K562 (cell line): ENCODE data around the gene S100P. TPM values are rescaled to one million over a fixed set of nuclear protein-coding genes. Genes with fewer than 3 reads are reported as not detected.
A peak's percentile ranks its signal among the peaks of the same experiment; 100 is the strongest.

Source experiments
- KHSRP ChIP-seq: fragments of 450-650 bp; IDR thresholded peaks from 2 replicates; pipeline ENCODE4 v1.6.1; 2017
- MAFK ChIP-seq: IDR thresholded peaks from 2 replicates; pipeline ENCODE4 v1.6.1; 2011; ENCODE audit warnings: low read length, improper control_type of control experiment
- PCBP2 ChIP-seq: fragments of 200-400 bp; formaldehyde crosslinking; IDR thresholded peaks from 2 replicates; pipeline ENCODE4 v1.6.1; 2018; ENCODE audit warnings: low read length, low read depth, mild to moderate bottlenecking, moderate library complexity; ENCODE audit not compliant: poor library complexity, severe bottlenecking
- RREB1 ChIP-seq: fragments of 250-450 bp; sonication (Bioruptor Pico); IDR thresholded peaks from 2 replicates; pipeline ENCODE4 v1.4.0; 2020
- ZBTB40 ChIP-seq, 2 experiments: fragments of 450-650 bp in 1 of 2; sonication (generic) in 1 of 2; formaldehyde crosslinking in 1 of 2; IDR thresholded peaks; 2 replicates each; pipeline versions ENCODE4 v1.7.1 to v1.9.0; 2016 to 2022; ENCODE audit warnings: inconsistent platforms in 1 of 2, mild to moderate bottlenecking in 1 of 2, missing genetic modification reagents in 1 of 2
- ZNF311 ChIP-seq: fragments of 250-450 bp; sonication (Bioruptor Pico); IDR thresholded peaks from 2 replicates; pipeline ENCODE4 v1.4.0; 2020; ENCODE audit warnings: mild to moderate bottlenecking, moderate library complexity
- ZNF449 ChIP-seq: fragments of 250-450 bp; sonication (Bioruptor Pico); IDR thresholded peaks from 2 replicates; pipeline ENCODE4 v1.8.0; 2022; ENCODE audit warnings: moderate library complexity, mild to moderate bottlenecking, inconsistent platforms
- ZNF644 ChIP-seq: fragments of 200-800 bp; sonication (Bioruptor generic); IDR thresholded peaks from 2 replicates; pipeline ENCODE4 v1.6.1; 2016; ENCODE audit warnings: low read depth, missing genetic modification characterization, missing compliant biosample characterization
- ZNF696 ChIP-seq: fragments of 250-450 bp; sonication (Bioruptor Pico); conservative IDR thresholded peaks from 2 replicates; pipeline ENCODE4 v1.4.0; 2020; ENCODE audit warnings: mild to moderate bottlenecking, moderate library complexity
- polyA plus RNA-seq, 8 experiments: library from polyadenylated mRNA; depleted of rRNA in 4 of 8; stranded (reverse) in 5 of 8; unstranded in 3 of 8; fragments of >200 nt; fragmentation: Nextera tagmentation in 2 of 8; fragmentation: Illumina TruSeq in 1 of 8; extraction: Ambion mirVana in 2 of 8; extraction: Trizol in 1 of 8; gene quantifications; 2 replicates each; pipeline versions ENCODE4 v1.2.1 to v1.2.3, GENCODE V29; 2011 to 2014; ENCODE audit warnings: inconsistent platforms in 1 of 8, missing spikeins in 1 of 8
- total RNA-seq, 7 experiments: library from RNA; depleted of rRNA in 6 of 7; stranded (reverse); fragments of >200 nt in 6 of 7; fragmentation: Illumina TruSeq in 2 of 7; extraction: Trizol in 2 of 7; gene quantifications; 2 replicates each; pipeline versions ENCODE4 v1.2.1 to v1.2.3, GENCODE V29; 2011 to 2021; ENCODE audit warnings: low replicate concordance in 1 of 7

Gene S100P
- total and polyA plus RNA-seq, 9 of the 15 experiments (the other 6 are each of a cell fraction or from before 2014, with no cell fraction given), result 4.1 to 23.8 (median 7.5) TPM

- TF ChIP-seq RREB1 (CRISPR knock-in tag) (no peak), MAFK (no peak), ZNF696 (CRISPR knock-in tag) (no peak), ZNF311 (CRISPR knock-in tag) (no peak), PCBP2 (no peak), ZNF644 (tag) (no peak), KHSRP (no peak), ZBTB40 (IDR thresholded peaks at IDR 0.05) (0 out of 2 replicates have a peak, but pooled peaks have one; percentile 16), ZBTB40 (CRISPR knock-in tag; IDR thresholded peaks at IDR 0.05) (no peak), ZNF449 (CRISPR knock-in tag) (no peak)
Observed at GRCh38 chr4:6687947-6688878, 5.5 kb upstream of the S100P start (continued).
